GM12878 (cell line): ENCODE data around the gene SLIT1. TPM values are rescaled to one million over a fixed set of nuclear protein-coding genes. Genes with fewer than 3 reads are reported as not detected.

Experiments used
- ATAC-seq: fragments of 200-7000 bp; cut with Tn5 transposase; 3 replicates; pipeline ENCODE4 v1.9.1; 2020; ENCODE audit warnings: mild to moderate bottlenecking, moderate library complexity
- BruUV-seq: library from RNA; stranded (reverse); fragments of 400-500 nt; replicated peaks from 2 replicates; lab custom pipeline; 2021; lab: Mats Ljungman, UMichigan
- CTCF ChIA-PET: fragments of 300-600 bp; sonication (Branson Sonifier 250); formaldehyde crosslinking; extraction: SDS; loops from one replicate; lab custom pipeline; 2021; ENCODE audit warnings: inconsistent platforms; lab: Yijun Ruan, JAX
- POLR2A ChIA-PET: fragments of 350-600 bp; formaldehyde crosslinking; extraction: SDS; loops from one replicate; lab custom pipeline; 2021; ENCODE audit warnings: inconsistent platforms; lab: Charles Lee
- RAD21 ChIA-PET: fragments of 300-600 bp; sonication (Branson Sonifier 250); formaldehyde crosslinking; loops from one replicate; lab custom pipeline; 2023; ENCODE audit warnings: antibody characterized with exemption; ENCODE audit not compliant: unreplicated experiment; lab: Charles Lee
- SMC1A ChIA-PET: fragments of 300-600 bp; sonication (Branson Sonifier 250); formaldehyde crosslinking; loops from one replicate; lab custom pipeline; 2023; ENCODE audit not compliant: unreplicated experiment, uncharacterized antibody; lab: Charles Lee
- DNase-seq: peaks from one replicate; pipeline ENCODE4 v3.0.0-alpha.2; 2011; ENCODE audit warnings: low read depth, low spot score
- FAIRE-seq: peaks from 3 replicates; lab custom pipeline; 2011; peaks lifted over from hg19 to GRCh38; lab: Jason Lieb, UNC
- H2AFZ ChIP-seq: 2 replicates; pipeline ENCODE4 v1.6.0; 2011; ENCODE audit warnings: low read depth, low read length, control low read depth; ENCODE audit not compliant: control insufficient read depth
- H3K27ac ChIP-seq: 2 replicates; pipeline ENCODE4 v1.5.1; 2011; ENCODE audit warnings: control low read depth; ENCODE audit not compliant: control insufficient read depth, insufficient read depth
- H3K27me3 ChIP-seq, 2 experiments: replicated peaks in 1 of 2; 2 replicates each; pipeline versions ENCODE4 v1.6.0 to v1.6.1; 2011; ENCODE audit warnings: low read length in 1 of 2; ENCODE audit not compliant: control insufficient read depth in 2 of 2, insufficient read depth in 2 of 2
- H3K36me3 ChIP-seq, 2 experiments: 2 replicates each; pipeline ENCODE4 v1.5.1; 2011; ENCODE audit warnings: low read length in 1 of 2; ENCODE audit not compliant: control insufficient read depth in 2 of 2, insufficient read depth in 2 of 2
- H3K4me1 ChIP-seq: 2 replicates; pipeline ENCODE4 v1.6.1; 2011; ENCODE audit warnings: mild to moderate bottlenecking, low read length, moderate library complexity, mixed read lengths; ENCODE audit not compliant: control insufficient read depth, insufficient read depth
- H3K4me2 ChIP-seq: 2 replicates; pipeline ENCODE4 v1.6.0; 2011; ENCODE audit warnings: control low read depth; ENCODE audit not compliant: control insufficient read depth, insufficient read depth
- H3K4me3 ChIP-seq: fragments of 200-600 bp; sonication (generic); 2 replicates; pipeline ENCODE4 v1.5.1; 2016
- H3K79me2 ChIP-seq: 2 replicates; pipeline ENCODE4 v1.6.0; 2011; ENCODE audit warnings: low read length; ENCODE audit not compliant: control insufficient read depth, insufficient read depth
- H3K9ac ChIP-seq: 2 replicates; pipeline ENCODE4 v1.8.0; 2011; ENCODE audit warnings: low read length, control low read depth, mixed read lengths; ENCODE audit not compliant: control insufficient read depth, insufficient read depth
- H3K9me3 ChIP-seq: replicated peaks from 3 replicates; pipeline ENCODE4 v1.5.1; 2011; ENCODE audit warnings: mild to moderate bottlenecking, low read length; ENCODE audit not compliant: control insufficient read depth, insufficient read depth
- H4K20me1 ChIP-seq: 2 replicates; pipeline ENCODE4 v1.6.0; 2011; ENCODE audit not compliant: control insufficient read depth, insufficient read depth
- RUNX3 ChIP-seq: IDR thresholded peaks from 2 replicates; pipeline ENCODE4 v1.6.1; 2012; ENCODE audit warnings: low read length, inconsistent platforms
- WGBS: methylation state at CpG from one replicate; pipeline ENCODE4 v1.1.6; 2016; ENCODE audit warnings: low lambda C conversion rate; ENCODE audit not compliant: insufficient replicate concordance, insufficient coverage; ENCODE audit errors: missing lambda C conversion rate; 5-methylcytosine and 5-hydroxymethylcytosine counted together
- in situ Hi-C: fragments of 300-500 bp; cut with MboI; formaldehyde crosslinking; loops from 9 replicates; pipeline ENCODE4 v1.14.3; 2018; ENCODE audit warnings: mixed read lengths
- intact Hi-C: fragments of 100-400 bp; cut with micrococcal nuclease; formaldehyde crosslinking; loops from one replicate; pipeline ENCODE4 v1.14.2; 2022; ENCODE audit not compliant: unreplicated experiment
- polyA plus RNA-seq, 11 experiments: library from polyadenylated mRNA; depleted of rRNA in 4 of 11; unstranded in 6 of 11; stranded (reverse) in 5 of 11; fragments of >200 nt; fragmentation: Nextera tagmentation in 4 of 11; fragmentation: Illumina TruSeq in 1 of 11; extraction: Ambion mirVana in 4 of 11; extraction: Trizol in 1 of 11; gene quantifications; 1 replicate in 1 of 11; 2 replicates in 10 of 11; pipeline versions ENCODE4 v1.2.1 to v1.2.3, GENCODE V29; 2011 to 2016; ENCODE audit warnings: inconsistent platforms in 2 of 11, missing spikeins in 2 of 11, low read depth in 1 of 11
- total RNA-seq, 4 experiments: library from RNA; depleted of rRNA in 3 of 4; stranded (reverse); fragments of >200 nt in 3 of 4; fragmentation: Illumina TruSeq in 1 of 4; extraction: Trizol in 1 of 4; gene quantifications; 2 replicates each; pipeline versions ENCODE4 v1.2.1 to v1.2.3, GENCODE V29; 2013 to 2021
- TF ChIP-seq, protein P1 (sequence below): IDR thresholded peaks from 2 replicates; pipeline ENCODE4 v1.6.1; 2011; ENCODE audit warnings: low read depth, mild to moderate bottlenecking, low read length, moderate library complexity, borderline replicate concordance; ENCODE audit errors: extremely low read depth

Gene SLIT1
- total and polyA plus RNA-seq, 10 of the 15 experiments (the other 5 are each of a cell fraction or from before 2014, with no cell fraction given), result 0.04 to 0.19 (median 0.06) TPM; not detected in 4

GRCh38 chr10:97224483-97225435 lies 39.0 kb upstream of the SLIT1 start:
- SMC1A ChIA-PET, result interaction anchor here (1.2 to 1.3 kb wide), 2 partner anchors 11 to 14 kb away, joined by 3 to 4 read pairs; no protein-coding TSS in a partner anchor
- H3K36me3 ChIP-seq, result peaks cover 3 to 9% of the 10 kb centered on the region in 2 experiments; a peak in 3 of 4 replicates
- peak; percentile 19; the same call in 1 of the 3 replicates for ATAC-seq
- H3K27me3 ChIP-seq, result no peaks in the 10 kb centered on the region
- in situ Hi-C loops (no loop called here), intact Hi-C loops (no loop called here)
- TF ChIP-seq RUNX3, result peak; percentile 25; the same call in 1 of the 2 replicates
- TF ChIP-seq, protein P1, sequence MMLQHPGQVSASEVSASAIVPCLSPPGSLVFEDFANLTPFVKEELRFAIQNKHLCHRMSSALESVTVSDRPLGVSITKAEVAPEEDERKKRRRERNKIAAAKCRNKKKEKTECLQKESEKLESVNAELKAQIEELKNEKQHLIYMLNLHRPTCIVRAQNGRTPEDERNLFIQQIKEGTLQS, result no peak
- DNase-seq, result no peak
- no peak overlapping the region for H2AFZ ChIP-seq
- CTCF ChIA-PET, result interaction anchor here (0.6 to 7.0 kb wide), 11 partner anchors 9 to 188 kb away, joined by 3 to 49 read pairs (median 5); no protein-coding TSS in a partner anchor
- H3K79me2 ChIP-seq, result no peaks in the 10 kb centered on the region
- FAIRE-seq, result no peak
- no peak overlapping the region for H3K4me3 ChIP-seq
- H3K4me2 ChIP-seq, result no peak overlapping the region
- BruUV-seq, result TSS peak; percentile 33
- no peaks in the 10 kb centered on the region for H4K20me1 ChIP-seq
- H3K9ac ChIP-seq, result no peak overlapping the region
- no peaks in the 10 kb centered on the region for H3K4me1 ChIP-seq
- no peak overlapping the region for H3K27ac ChIP-seq
- POLR2A ChIA-PET, result no interaction called here
- RAD21 ChIA-PET, result interaction anchor here (0.7 to 0.9 kb wide), 2 partner anchors 15 kb away, joined by 3 read pairs; no protein-coding TSS in a partner anchor
- 71% methylated on average over 4 of the region's 4 CpGs for WGBS
- no peaks in the 10 kb centered on the region for H3K9me3 ChIP-seq
